Activated T-helper 1 cell treated with anti-CD3 and anti-CD28 coated beads, Interleukin-12 subunit alpha, Interleukin-12 subunit beta, Interleukin-2, Interleukin-4 antibody, amounts not matched to agents 30 ng/mL and 10 ng/mL and 1 ng/mL, durations not matched to agents 14 hours and 24 hours and 36 hours (primary cell): ENCODE measurements around the gene MIGA2. TPM values are rescaled to one million over a fixed set of nuclear protein-coding genes. Genes with fewer than 3 reads are reported as not detected.

Experiments
- DNase-seq: peaks from one replicate; pipeline ENCODE4 v3.0.0; 2021; ENCODE audit warnings: low spot score
- H3K27ac Mint-ChIP-seq: one replicate; pipeline ENCODE4 v1.8.0; 2021; ENCODE audit warnings: mild to moderate bottlenecking, mixed read lengths
- H3K27me3 Mint-ChIP-seq: one replicate; pipeline ENCODE4 v1.8.0; 2022; ENCODE audit warnings: mild to moderate bottlenecking, moderate library complexity, mixed read lengths; ENCODE audit not compliant: insufficient read depth
- H3K36me3 Mint-ChIP-seq: one replicate; pipeline ENCODE4 v1.8.0; 2021; ENCODE audit warnings: low read depth, mixed read lengths
- H3K4me1 Mint-ChIP-seq: one replicate; pipeline ENCODE4 v1.8.0; 2021; ENCODE audit warnings: low read depth, mixed read lengths
- H3K4me3 Mint-ChIP-seq: one replicate; pipeline ENCODE4 v1.8.0; 2021; ENCODE audit warnings: mild to moderate bottlenecking, moderate library complexity, mixed read lengths
- H3K9me3 Mint-ChIP-seq: one replicate; pipeline ENCODE4 v1.8.0; 2021; ENCODE audit warnings: mixed read lengths
- intact Hi-C: fragments of 100-400 bp; cut with micrococcal nuclease; formaldehyde crosslinking; loops from one replicate; pipeline ENCODE4 v1.15.1; 2024
- total RNA-seq: library from RNA; stranded (reverse); gene quantifications from 2 replicates; pipeline ENCODE4 v1.2.3, GENCODE V29; 2022

Gene MIGA2
- total RNA-seq, 1 donor from 2014 or later = 43.8 TPM

GRCh38 chr9:129073404-129073803 lies 37.0 kb downstream of the MIGA2 start:
- Mint-ChIP-seq H3K9me3 (no peaks in the 10 kb centered on the region), H3K27me3 (no peaks in the 10 kb centered on the region), H3K4me1 (peaks cover 10% of the 10 kb centered on the region), H3K36me3 (peaks cover 2% of the 10 kb centered on the region), H3K4me3 (no peak overlapping the region), H3K27ac (peak overlapping the region; percentile 76)
- intact Hi-C loops = no loop called here
- DNase-seq = no peak

- no peak overlapping the region for H3K27ac Mint-ChIP-seq
- H3K4me1 Mint-ChIP-seq = peaks cover 5% of the 10 kb centered on the region
- intact Hi-C loops = no loop called here
- no peak for DNase-seq
- H3K9me3 Mint-ChIP-seq = no peaks in the 10 kb centered on the region
- H3K36me3 Mint-ChIP-seq = peaks cover 2% of the 10 kb centered on the region
- H3K4me3 Mint-ChIP-seq = no peak overlapping the region
- H3K27me3 Mint-ChIP-seq = no peaks in the 10 kb centered on the region
Observed at GRCh38 chr9:129074106-129074505, 37.7 kb downstream of the MIGA2 start.

- Mint-ChIP-seq H3K4me1 (peaks cover 9% of the 10 kb centered on the region), H3K36me3 (no peaks in the 10 kb centered on the region), H3K9me3 (no peaks in the 10 kb centered on the region), H3K27ac (no peak overlapping the region), H3K27me3 (peaks cover 2% of the 10 kb centered on the region), H3K4me3 (no peak overlapping the region)
- DNase-seq = no peak
- intact Hi-C loops = no loop called here
Observed at GRCh38 chr9:129075996-129076639, 39.7 kb downstream of the MIGA2 start.

- no peak for DNase-seq
- H3K36me3 Mint-ChIP-seq = no peaks in the 10 kb centered on the region
- no peak overlapping the region for H3K4me3 Mint-ChIP-seq
- no peaks in the 10 kb centered on the region for H3K9me3 Mint-ChIP-seq
- peaks cover 2% of the 10 kb centered on the region for H3K27me3 Mint-ChIP-seq
- intact Hi-C loops = no loop called here
- H3K27ac Mint-ChIP-seq = no peak overlapping the region
- H3K4me1 Mint-ChIP-seq = peaks cover 9% of the 10 kb centered on the region
Observed at GRCh38 chr9:129076640-129077037, 40.2 kb downstream of the MIGA2 start.

- Mint-ChIP-seq H3K27ac (no peak overlapping the region), H3K27me3 (peaks cover 2% of the 10 kb centered on the region), H3K4me1 (peaks cover 9% of the 10 kb centered on the region)
Observed at GRCh38 chr9:129077236-129077635, 40.8 kb downstream of the MIGA2 start.

GRCh38 chr9:129078691-129079503 lies 42.5 kb downstream of the MIGA2 start:
- no peaks in the 10 kb centered on the region for H3K36me3 Mint-ChIP-seq
- no peaks in the 10 kb centered on the region for H3K9me3 Mint-ChIP-seq
- peak overlapping the region; percentile 94 for H3K4me3 Mint-ChIP-seq
- intact Hi-C loops = no loop called here
- H3K4me1 Mint-ChIP-seq = peaks cover 17% of the 10 kb centered on the region
- H3K27ac Mint-ChIP-seq = no peak overlapping the region
- peaks cover 2% of the 10 kb centered on the region for H3K27me3 Mint-ChIP-seq
- DNase-seq = no peak

More at GRCh38 chr9:129077236-129077635, 40.8 kb downstream of the MIGA2 start:
- DNase-seq = no peak
- intact Hi-C loops = no loop called here
- Mint-ChIP-seq H3K36me3 (no peaks in the 10 kb centered on the region), H3K9me3 (no peaks in the 10 kb centered on the region), H3K4me3 (no peak overlapping the region)

- no peak overlapping the region for H3K27ac Mint-ChIP-seq
- peaks cover 2% of the 10 kb centered on the region for H3K27me3 Mint-ChIP-seq
- H3K36me3 Mint-ChIP-seq = no peaks in the 10 kb centered on the region
- H3K9me3 Mint-ChIP-seq = no peaks in the 10 kb centered on the region
- no peak for DNase-seq
- intact Hi-C loops = loop anchor here (1.0 to 5.0 kb wide), 8 partner anchors 44 to 723 kb away; partner anchors contain the start of genes DOLK, GLE1, LRRC8A and MIGA2
- peak overlapping the region; percentile 94 for H3K4me3 Mint-ChIP-seq
- peaks cover 17% of the 10 kb centered on the region for H3K4me1 Mint-ChIP-seq
Observed at GRCh38 chr9:129079829-129080228, 43.4 kb downstream of the MIGA2 start.

GRCh38 chr9:129080298-129080600 lies 43.8 kb downstream of the MIGA2 start:
- peaks cover 2% of the 10 kb centered on the region for H3K27me3 Mint-ChIP-seq
- intact Hi-C loops = loop anchor here (1.0 to 5.0 kb wide), 8 partner anchors 44 to 723 kb away; partner anchors contain the start of genes DOLK, GLE1, LRRC8A and MIGA2

GRCh38 chr9:129080601-129081387 lies 44.4 kb downstream of the MIGA2 start, which contains the start of gene DOLPP1:
TSS of gene DOLPP1 (plus strand) at chr9:129081111. CDS start at chr9:129081132, 21 bp downstream.
- H3K4me3 Mint-ChIP-seq = peak within 1 kb of the TSS; percentile 94
- H3K27ac Mint-ChIP-seq = peak within 1 kb of the TSS; percentile 82
- H3K9me3 Mint-ChIP-seq = no peaks in the 10 kb centered on the region
- peaks cover 1% of the 10 kb centered on the region for H3K36me3 Mint-ChIP-seq
- peaks cover 2% of the 10 kb centered on the region for H3K27me3 Mint-ChIP-seq
- intact Hi-C loops = loop anchor here (1.0 to 5.0 kb wide), 9 partner anchors 30 to 723 kb away; partner anchors contain the start of genes CRAT, DOLK, GLE1 and LRRC8A
- DNase-seq = peak; percentile 99
- peaks cover 17% of the 10 kb centered on the region for H3K4me1 Mint-ChIP-seq

More at GRCh38 chr9:129080298-129080600, 43.8 kb downstream of the MIGA2 start:
- peak overlapping the region; percentile 94 for H3K4me3 Mint-ChIP-seq
- H3K9me3 Mint-ChIP-seq = no peaks in the 10 kb centered on the region
- H3K27ac Mint-ChIP-seq = peak overlapping the region; percentile 82
- peaks cover 1% of the 10 kb centered on the region for H3K36me3 Mint-ChIP-seq
- no peak for DNase-seq
- peaks cover 17% of the 10 kb centered on the region for H3K4me1 Mint-ChIP-seq

GRCh38 chr9:129081388-129081904 lies 45.0 kb downstream of the MIGA2 start:
- no peak for DNase-seq
- Mint-ChIP-seq H3K4me1 (peaks cover 17% of the 10 kb centered on the region), H3K4me3 (peak overlapping the region; percentile 94), H3K27me3 (peaks cover 2% of the 10 kb centered on the region), H3K27ac (peak overlapping the region; percentile 70), H3K36me3 (peaks cover 1% of the 10 kb centered on the region), H3K9me3 (no peaks in the 10 kb centered on the region)
- intact Hi-C loops = loop anchor here (1.0 to 5.0 kb wide), 6 partner anchors 29 to 577 kb away; partner anchors contain the start of genes CRAT, DOLK, GLE1 and LRRC8A

GRCh38 chr9:129084087-129084486 lies 47.7 kb downstream of the MIGA2 start:
- intact Hi-C loops = loop anchor here (5.0 kb wide), 2 partner anchors 182 to 397 kb away; partner anchors contain the start of gene SET
- peaks cover 1% of the 10 kb centered on the region for H3K36me3 Mint-ChIP-seq

GRCh38 chr9:129089246-129089645 lies 52.8 kb downstream of the MIGA2 start:
- intact Hi-C loops = no loop called here
- H3K4me1 Mint-ChIP-seq = no peaks in the 10 kb centered on the region
- no peaks in the 10 kb centered on the region for H3K27me3 Mint-ChIP-seq
- no peak for DNase-seq
- no peaks in the 10 kb centered on the region for H3K9me3 Mint-ChIP-seq
- no peak overlapping the region for H3K4me3 Mint-ChIP-seq
- H3K36me3 Mint-ChIP-seq = peaks cover 6% of the 10 kb centered on the region
- no peak overlapping the region for H3K27ac Mint-ChIP-seq

More at GRCh38 chr9:129084087-129084486, 47.7 kb downstream of the MIGA2 start:
- Mint-ChIP-seq H3K27ac (no peak overlapping the region), H3K4me3 (no peak overlapping the region), H3K4me1 (peaks cover 17% of the 10 kb centered on the region), H3K9me3 (no peaks in the 10 kb centered on the region), H3K27me3 (peaks cover 2% of the 10 kb centered on the region)
- DNase-seq = no peak
